HG03378 (cell line): Measurements from ENCODE around the gene SPATA24.
"Not testable (repeated sequence)": the region's sequence is repeated elsewhere in the genome, so short reads cannot be mapped to it uniquely, and the experiment has no call there.

ENCODE experiments used
- ATAC-seq: cut with Tn5 transposase; IDR thresholded peaks from one replicate; pipeline ENCODE4 v1.9.1; 2021; ENCODE audit warnings: mild to moderate bottlenecking, moderate library complexity; ENCODE audit not compliant: unreplicated experiment

Gene SPATA24

GRCh38 chr5:139355900-139356299 lies 48.0 kb downstream of the SPATA24 start:
- ATAC-seq, result not testable (repeated sequence)

GRCh38 chr5:139354186-139354585 lies 49.7 kb downstream of the SPATA24 start:
- no peak for ATAC-seq

- not testable (repeated sequence) for ATAC-seq
Measured at GRCh38 chr5:139347863-139348262, 56.0 kb downstream of the SPATA24 start.
